ENCODE data around the gene DCAF11.

DCAF11 gene

DNA sequence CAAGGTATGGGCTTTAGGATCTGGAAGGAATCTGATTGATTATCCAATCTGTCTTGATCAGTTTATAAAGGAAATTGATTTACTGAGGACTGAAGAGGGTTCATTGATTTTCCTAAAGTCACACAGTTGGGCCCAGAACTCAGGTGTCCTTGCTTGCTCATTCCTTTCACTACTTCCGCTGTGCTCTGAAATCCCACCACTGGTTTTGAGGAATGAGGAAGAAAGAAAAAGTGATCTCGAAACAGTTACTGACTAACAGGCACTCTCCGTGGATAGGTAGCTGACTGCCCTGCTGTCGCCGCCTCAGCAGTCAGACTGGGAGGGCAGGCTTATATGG is 15.8 kb downstream of the DCAF11 start, which contains the start of gene FITM1:
FITM1 (plus strand) TSS at position 280 of the 337 bp plus-strand sequence. CDS start 905 bp downstream, outside the sequence.
- no peaks in the 10 kb centered on the region for H3K4me1 ChIP-seq (ENCODE audit: control insufficient read depth, insufficient read depth, low read length)
- H3K27ac ChIP-seq (ENCODE audit: extremely low read depth, low read depth, low read length): no peak within 1 kb of the TSS
- no peaks in the 10 kb centered on the region for H3K9me3 ChIP-seq (ENCODE audit: control insufficient read depth, insufficient read depth, low read depth, low read length)
- TF ChIP-seq ZNF555 (tag by site-specific recombination; conservative IDR thresholded peaks at IDR 0.05) (no peak), GLIS2 (tag by site-specific recombination; IDR thresholded peaks at IDR 0.05) (no peak)
- no peaks in the 10 kb centered on the region for H3K36me3 ChIP-seq (ENCODE audit: control insufficient read depth in 2 of 2, insufficient read depth in 1 of 2, low read length in 2 of 2)
- ChIA-PET CTCF (no interaction called here), POLR2A (interaction anchor here (1.8 kb wide), 1 partner anchor 15 kb away, joined by 5 read pairs; the partner anchor contains the start of genes DCAF11 and NRL)
- no peak within 1 kb of the TSS for H3K4me3 ChIP-seq (ENCODE audit: low read depth, low read length)

- H3K36me3 ChIP-seq (ENCODE audit: control insufficient read depth in 2 of 2, insufficient read depth in 1 of 2, low read length in 2 of 2): no peaks in the 10 kb centered on the region
- H3K9me3 ChIP-seq (ENCODE audit: control insufficient read depth, insufficient read depth, low read depth, low read length): no peaks in the 10 kb centered on the region
- TF ChIP-seq ZFP41 (tag by site-specific recombination; IDR thresholded peaks at IDR 0.05; ENCODE audit: borderline replicate concordance): no peak
- TF ChIP-seq ZFP37 (tag by site-specific recombination; IDR thresholded peaks at IDR 0.05): no peak
- no peak for TF ChIP-seq ZNF585B (tag by site-specific recombination; IDR thresholded peaks at IDR 0.05)
- TF ChIP-seq ZNF596 (tag by site-specific recombination; IDR thresholded peaks at IDR 0.05): no peak
- no peak for TF ChIP-seq ZNF202 (tag by site-specific recombination; IDR thresholded peaks at IDR 0.05; ENCODE audit: borderline replicate concordance)
- TF ChIP-seq ZNF214 (tag by site-specific recombination; IDR thresholded peaks at IDR 0.05; ENCODE audit: borderline replicate concordance): no peak
- no peak overlapping the region for H3K4me3 ChIP-seq (ENCODE audit: low read depth, low read length)
- ChIA-PET CTCF (no interaction called here), POLR2A (no interaction called here)
- H3K4me1 ChIP-seq (ENCODE audit: control insufficient read depth, insufficient read depth, low read length): no peaks in the 10 kb centered on the region
- H3K27ac ChIP-seq (ENCODE audit: extremely low read depth, low read depth, low read length): no peak overlapping the region
Measured at GRCh38 chr14:24130717-24131548, 16.4 kb downstream of the DCAF11 start.

- H3K4me1 ChIP-seq (ENCODE audit: control insufficient read depth, insufficient read depth, low read length): no peaks in the 10 kb centered on the region
- POLR2A ChIA-PET: no interaction called here
- TF ChIP-seq ZBTB7A (tag by site-specific recombination; IDR thresholded peaks at IDR 0.05; ENCODE audit: low read depth) (no peak), ZNF292 (tag by site-specific recombination; IDR thresholded peaks at IDR 0.05; ENCODE audit: borderline replicate concordance, low read depth) (no peak), REPIN1 (tag by site-specific recombination; IDR thresholded peaks at IDR 0.05; ENCODE audit: low read depth) (no peak), ZNF670 (tag by site-specific recombination; IDR thresholded peaks at IDR 0.05; ENCODE audit: low read depth) (no peak), ZNF488 (tag by site-specific recombination; IDR thresholded peaks at IDR 0.05) (no peak), ZNF561 (tag by site-specific recombination; IDR thresholded peaks at IDR 0.05; ENCODE audit: borderline replicate concordance) (no peak), ZNF169 (tag by site-specific recombination; IDR thresholded peaks at IDR 0.05) (no peak), ZNF596 (tag by site-specific recombination; IDR thresholded peaks at IDR 0.05) (no peak), KLF8 (tag by site-specific recombination; IDR thresholded peaks at IDR 0.05) (no peak), ZNF701 (tag by site-specific recombination; IDR thresholded peaks at IDR 0.05) (no peak), ZNF830 (tag by site-specific recombination; IDR thresholded peaks at IDR 0.05; ENCODE audit: low read depth) (no peak), KLF9 (tag by site-specific recombination; IDR thresholded peaks at IDR 0.05; ENCODE audit: low read depth) (no peak)
- TF ChIP-seq, protein P1, sequence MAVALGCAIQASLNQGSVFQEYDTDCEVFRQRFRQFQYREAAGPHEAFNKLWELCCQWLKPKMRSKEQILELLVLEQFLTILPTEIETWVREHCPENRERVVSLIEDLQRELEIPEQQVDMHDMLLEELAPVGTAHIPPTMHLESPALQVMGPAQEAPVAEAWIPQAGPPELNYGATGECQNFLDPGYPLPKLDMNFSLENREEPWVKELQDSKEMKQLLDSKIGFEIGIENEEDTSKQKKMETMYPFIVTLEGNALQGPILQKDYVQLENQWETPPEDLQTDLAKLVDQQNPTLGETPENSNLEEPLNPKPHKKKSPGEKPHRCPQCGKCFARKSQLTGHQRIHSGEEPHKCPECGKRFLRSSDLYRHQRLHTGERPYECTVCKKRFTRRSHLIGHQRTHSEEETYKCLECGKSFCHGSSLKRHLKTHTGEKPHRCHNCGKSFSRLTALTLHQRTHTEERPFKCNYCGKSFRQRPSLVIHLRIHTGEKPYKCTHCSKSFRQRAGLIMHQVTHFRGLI (tag by site-specific recombination; IDR thresholded peaks at IDR 0.05): no peak
- no peak overlapping the region for H3K4me3 ChIP-seq (ENCODE audit: low read depth, low read length)
- no peak overlapping the region for H3K27ac ChIP-seq (ENCODE audit: extremely low read depth, low read depth, low read length)
- H3K36me3 ChIP-seq (ENCODE audit: control insufficient read depth in 2 of 2, insufficient read depth in 1 of 2, low read length in 2 of 2): no peaks in the 10 kb centered on the region
- CTCF ChIA-PET: no interaction called here
- H3K9me3 ChIP-seq (ENCODE audit: control insufficient read depth, insufficient read depth, low read depth, low read length): no peaks in the 10 kb centered on the region
Measured at GRCh38 chr14:24131549-24131966, 17.0 kb downstream of the DCAF11 start.
